Activated naive CD4-positive, alpha-beta T cell treated with anti-CD3 and anti-CD28 coated beads for 36 hours (primary cell): Measurements from ENCODE around the gene HGS. TPM values are rescaled to one million over a fixed set of nuclear protein-coding genes. Genes with fewer than 3 reads are reported as not detected.
A peak's percentile ranks its signal among the peaks of the same experiment; 100 is the strongest.

Source experiments
- CTCF ChIA-PET: fragments of 350-600 bp; sonication (Branson Sonifier 250); formaldehyde crosslinking; loops from one replicate; lab custom pipeline; 2021; ENCODE audit warnings: antibody characterized with exemption; lab: Charles Lee
- DNase-seq: peaks from one replicate; pipeline ENCODE4 v3.0.0-alpha.2; 2020
- H3K27ac Mint-ChIP-seq: one replicate; pipeline ENCODE4 v1.8.0; 2021; ENCODE audit warnings: mild to moderate bottlenecking, mixed read lengths
- H3K27me3 Mint-ChIP-seq: one replicate; pipeline ENCODE4 v1.8.0; 2021; ENCODE audit warnings: low read depth, mixed read lengths
- H3K36me3 Mint-ChIP-seq: one replicate; pipeline ENCODE4 v1.8.0; 2021; ENCODE audit warnings: low read depth, mixed read lengths
- H3K4me1 Mint-ChIP-seq: one replicate; pipeline ENCODE4 v1.8.0; 2021; ENCODE audit warnings: low read depth, mixed read lengths
- H3K4me3 Mint-ChIP-seq: one replicate; pipeline ENCODE4 v1.8.0; 2021; ENCODE audit warnings: mild to moderate bottlenecking, moderate library complexity, mixed read lengths
- H3K9me3 Mint-ChIP-seq: one replicate; pipeline ENCODE4 v1.8.0; 2021; ENCODE audit warnings: mixed read lengths
- intact Hi-C: fragments of 100-400 bp; cut with micrococcal nuclease; formaldehyde crosslinking; loops from one replicate; pipeline ENCODE4 v1.15.1; 2023
- total RNA-seq, 2 experiments: library from RNA; stranded (reverse); gene quantifications; one replicate each; pipeline ENCODE4 v1.2.3, GENCODE V29; 2021

HGS gene
- total RNA-seq, 2 experiments from 2014 or later: 87.1 to 109 TPM

- no peaks in the 10 kb centered on the region for H3K27me3 Mint-ChIP-seq
- DNase-seq: peak; percentile 91
- H3K36me3 Mint-ChIP-seq: peaks cover 42% of the 10 kb centered on the region
- H3K27ac Mint-ChIP-seq: peak within 1 kb of the TSS; percentile 88
- H3K9me3 Mint-ChIP-seq: no peaks in the 10 kb centered on the region
- peak within 1 kb of the TSS; percentile 95 for H3K4me3 Mint-ChIP-seq
- peaks cover 38% of the 10 kb centered on the region for H3K4me1 Mint-ChIP-seq
- CTCF ChIA-PET: interaction anchor here (1.3 to 1.4 kb wide), 2 partner anchors 20 to 27 kb away, joined by 3 to 5 read pairs; partner anchors contain the start of genes ARL16 and HGS
- intact Hi-C loops: loop anchor here (1.0 to 5.0 kb wide), 3 partner anchors 20 to 191 kb away; partner anchors contain the start of genes ACTG1, ARL16 and FAAP100
Observed at GRCh38 chr17:81702934-81703746, 19.3 kb downstream of the HGS start, which contains the start of gene MRPL12. Gene MRPL12, plus strand, starts transcription at chr17:81703367. Its CDS starts 135 bp downstream, at chr17:81703502.

GRCh38 chr17:81703747-81704654 is 20.2 kb downstream of the HGS start:
- DNase-seq: peak; percentile 31
- CTCF ChIA-PET: no interaction called here
- no peaks in the 10 kb centered on the region for H3K27me3 Mint-ChIP-seq
- intact Hi-C loops: loop anchor here (1.0 to 5.0 kb wide), 3 partner anchors 21 to 192 kb away; partner anchors contain the start of genes ACTG1, ARL16 and FAAP100
- no peaks in the 10 kb centered on the region for H3K9me3 Mint-ChIP-seq
- peak overlapping the region; percentile 77 for H3K4me3 Mint-ChIP-seq
- peak overlapping the region; percentile 77 for H3K27ac Mint-ChIP-seq
- peaks cover 42% of the 10 kb centered on the region for H3K36me3 Mint-ChIP-seq
- peaks cover 40% of the 10 kb centered on the region for H3K4me1 Mint-ChIP-seq

GRCh38 chr17:81705518-81706231 is 21.9 kb downstream of the HGS start:
- DNase-seq: no peak
- Mint-ChIP-seq H3K4me1 (peaks cover 49% of the 10 kb centered on the region), H3K9me3 (no peaks in the 10 kb centered on the region), H3K27me3 (no peaks in the 10 kb centered on the region), H3K27ac (peak overlapping the region; percentile 46), H3K4me3 (peak overlapping the region; percentile 34), H3K36me3 (peaks cover 43% of the 10 kb centered on the region)
- intact Hi-C loops: no loop called here
- CTCF ChIA-PET: no interaction called here

DNA sequence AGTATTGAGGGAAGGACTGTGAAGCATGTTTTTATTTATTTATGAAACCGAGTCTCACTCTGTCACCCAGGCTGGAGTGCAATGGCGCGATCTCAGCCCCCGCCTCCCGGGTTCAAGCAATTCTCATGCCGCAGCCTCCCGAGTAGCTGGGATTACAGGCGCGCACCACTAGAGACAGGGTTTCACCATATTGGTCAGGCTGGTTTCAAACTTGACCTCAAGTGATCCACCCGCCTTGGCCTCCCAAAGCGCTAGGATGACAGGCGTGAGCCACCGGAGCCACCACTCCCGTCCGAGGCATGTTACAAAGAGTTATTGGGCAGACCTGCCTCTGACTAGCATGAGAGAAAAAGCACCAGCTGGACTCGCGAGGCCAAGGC is 22.4 kb downstream of the HGS start:
- Mint-ChIP-seq H3K27ac (peak overlapping the region; percentile 46), H3K4me3 (peak overlapping the region; percentile 34), H3K4me1 (peaks cover 49% of the 10 kb centered on the region), H3K9me3 (no peaks in the 10 kb centered on the region), H3K27me3 (no peaks in the 10 kb centered on the region), H3K36me3 (peaks cover 42% of the 10 kb centered on the region)
- CTCF ChIA-PET: no interaction called here
- intact Hi-C loops: no loop called here
- no peak for DNase-seq

DNA sequence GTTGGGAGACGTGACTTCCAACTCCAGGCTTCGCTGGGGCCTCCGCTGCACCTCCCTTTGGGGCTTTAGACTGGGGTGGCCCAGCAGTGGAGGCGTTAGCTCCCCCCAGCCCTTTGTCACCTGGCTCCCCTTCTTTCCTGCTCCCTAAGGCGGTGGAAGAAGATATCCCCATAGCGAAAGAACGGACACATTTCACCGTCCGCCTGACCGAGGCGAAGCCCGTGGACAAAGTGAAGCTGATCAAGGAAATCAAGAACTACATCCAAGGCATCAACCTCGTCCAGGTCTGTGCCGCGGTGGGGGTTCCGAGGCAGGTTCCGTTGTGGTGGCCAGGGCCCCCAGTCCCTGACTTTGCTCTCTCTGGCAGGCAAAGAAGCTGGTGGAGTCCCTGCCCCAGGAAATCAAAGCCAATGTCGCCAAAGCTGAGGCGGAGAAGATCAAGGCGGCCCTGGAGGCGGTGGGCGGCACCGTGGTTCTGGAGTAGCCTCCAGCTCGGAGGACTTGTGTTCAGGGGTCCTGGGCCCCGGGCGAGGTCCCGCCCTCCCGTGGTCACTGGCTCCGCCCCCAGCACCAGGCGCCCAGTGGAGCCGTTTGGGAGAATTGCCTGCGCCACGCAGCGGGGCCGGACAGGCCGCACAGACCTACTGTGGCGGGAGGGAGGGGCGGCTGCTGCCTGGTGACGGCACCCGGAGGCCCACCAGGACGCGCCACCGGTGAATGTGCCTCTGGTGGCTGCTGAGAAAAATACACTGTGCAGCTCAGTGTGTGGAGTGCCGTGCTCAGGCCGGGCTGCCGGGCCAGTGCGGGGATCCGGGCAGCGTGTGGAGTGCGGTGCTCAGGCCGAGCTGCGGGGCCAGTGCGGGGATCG is 23.2 kb downstream of the HGS start:
- intact Hi-C loops: no loop called here
- Mint-ChIP-seq H3K4me1 (peaks cover 44% of the 10 kb centered on the region), H3K27ac (no peak overlapping the region), H3K27me3 (no peaks in the 10 kb centered on the region), H3K36me3 (peaks cover 38% of the 10 kb centered on the region), H3K4me3 (no peak overlapping the region), H3K9me3 (no peaks in the 10 kb centered on the region)
- CTCF ChIA-PET: no interaction called here
- DNase-seq: no peak

DNA sequence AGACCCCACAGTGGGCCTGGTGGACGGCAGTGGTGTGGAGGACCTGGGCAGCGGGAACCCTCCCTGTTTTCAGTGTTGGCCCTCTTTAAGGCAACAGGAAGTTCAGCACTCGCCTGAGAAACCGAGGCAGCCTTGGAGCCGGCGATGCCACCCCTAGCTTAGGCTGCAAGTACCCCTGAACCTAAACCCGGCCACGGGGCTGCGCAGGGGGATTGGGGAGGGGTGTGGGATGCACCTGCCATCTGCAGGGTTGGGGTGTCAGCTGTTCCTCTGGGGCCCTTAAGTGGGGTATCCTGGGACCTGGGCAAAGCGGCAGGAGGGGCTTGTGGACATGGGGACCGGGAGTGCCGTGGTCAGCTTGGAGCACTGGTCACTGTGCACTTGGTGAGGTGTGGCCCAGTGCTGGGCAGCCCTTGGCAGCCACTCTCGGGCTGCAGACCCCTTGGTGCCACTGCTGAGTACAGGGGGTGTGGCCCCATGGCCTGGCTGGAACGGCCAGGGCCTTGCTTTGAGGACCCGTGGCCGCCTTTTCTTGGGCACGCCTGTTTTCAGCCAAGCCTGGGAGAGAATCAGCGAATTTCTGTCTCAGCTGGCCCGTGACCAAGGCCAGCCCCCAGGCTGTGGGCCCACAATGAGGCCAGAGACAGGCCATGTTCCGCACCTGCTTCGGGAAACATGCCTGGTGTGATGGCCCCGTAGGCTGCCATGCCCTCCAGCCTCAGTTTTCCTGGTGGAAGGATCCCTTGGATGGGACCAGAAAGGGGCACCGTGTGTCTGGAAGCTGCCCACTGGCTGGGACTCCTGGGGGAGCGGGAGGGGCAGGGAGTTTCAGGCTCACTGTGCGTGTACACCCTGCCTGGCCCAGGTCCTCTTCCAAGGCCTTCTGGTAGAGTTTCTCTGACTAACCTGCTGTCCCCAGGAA is 24.2 kb downstream of the HGS start:
- CTCF ChIA-PET: interaction anchor here (1.4 kb wide), 1 partner anchor 107 kb away, joined by 3 read pairs; no protein-coding TSS in a partner anchor
- DNase-seq: no peak
- Mint-ChIP-seq H3K27ac (no peak overlapping the region), H3K27me3 (no peaks in the 10 kb centered on the region), H3K9me3 (no peaks in the 10 kb centered on the region), H3K4me3 (no peak overlapping the region), H3K4me1 (peaks cover 40% of the 10 kb centered on the region), H3K36me3 (peaks cover 32% of the 10 kb centered on the region)
- intact Hi-C loops: no loop called here

GRCh38 chr17:81708739-81709185 is 25.0 kb downstream of the HGS start:
- Mint-ChIP-seq H3K27ac (no peak overlapping the region), H3K36me3 (peaks cover 30% of the 10 kb centered on the region), H3K4me1 (peaks cover 44% of the 10 kb centered on the region), H3K27me3 (no peaks in the 10 kb centered on the region), H3K9me3 (no peaks in the 10 kb centered on the region), H3K4me3 (no peak overlapping the region)
- CTCF ChIA-PET: interaction anchor here (0.6 to 1.4 kb wide), 2 partner anchors 107 to 230 kb away, joined by 3 read pairs; no protein-coding TSS in a partner anchor
- no peak for DNase-seq
- intact Hi-C loops: no loop called here

GRCh38 chr17:81710514-81711308 is 26.9 kb downstream of the HGS start:
- no peaks in the 10 kb centered on the region for H3K9me3 Mint-ChIP-seq
- H3K27me3 Mint-ChIP-seq: no peaks in the 10 kb centered on the region
- H3K36me3 Mint-ChIP-seq: peaks cover 21% of the 10 kb centered on the region
- CTCF ChIA-PET: interaction anchor here (0.6 to 1.0 kb wide), 3 partner anchors 31 to 159 kb away, joined by 3 to 4 read pairs (median 4); no protein-coding TSS in a partner anchor
- peak overlapping the region; percentile 71 for H3K27ac Mint-ChIP-seq
- peak overlapping the region; percentile 73 for H3K4me3 Mint-ChIP-seq
- intact Hi-C loops: loop anchor here (1.0 to 5.0 kb wide), 2 partner anchors 27 to 162 kb away; partner anchors contain the start of genes ARHGDIA and ARL16
- H3K4me1 Mint-ChIP-seq: peaks cover 36% of the 10 kb centered on the region
- peak; percentile 47 for DNase-seq

DNA sequence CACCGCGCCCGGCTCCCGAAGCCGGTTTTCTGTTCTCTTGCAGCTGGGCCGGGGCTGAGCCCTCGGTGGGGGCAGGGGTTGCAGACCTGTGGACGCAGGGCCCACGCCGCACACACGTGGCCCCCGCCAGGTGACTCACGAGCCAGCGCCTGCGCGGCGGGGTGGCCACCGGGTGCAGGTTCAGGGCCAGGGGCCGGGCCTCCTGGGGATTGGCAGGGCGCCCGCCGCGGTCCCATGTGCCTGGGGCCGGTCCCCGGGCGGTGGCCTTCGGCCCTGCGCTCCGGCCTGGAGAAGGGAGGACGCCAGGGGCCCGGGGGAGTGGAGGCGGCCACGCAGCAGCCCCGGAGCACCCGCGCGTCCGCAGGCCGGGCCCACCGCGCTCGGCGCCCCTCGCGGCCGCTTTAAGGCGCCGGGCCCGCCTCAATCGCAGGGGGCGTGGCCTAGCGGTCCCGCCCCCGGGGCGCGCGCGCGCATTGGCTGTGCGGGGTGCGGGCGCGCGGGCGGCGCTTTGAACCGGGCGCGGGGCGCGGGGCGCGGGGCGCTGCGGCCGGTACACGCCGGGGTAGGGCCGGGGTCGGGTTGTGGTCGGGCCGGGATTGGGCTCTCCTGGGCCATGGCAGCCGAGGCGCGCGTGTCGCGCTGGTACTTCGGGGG is 28.1 kb downstream of the HGS start, which contains the start of gene SLC25A10:
Gene SLC25A10 (plus strand): TSS at position 471 of the 654 bp plus-strand sequence. CDS start 143 bp downstream, at position 614.
- DNase-seq: peak; percentile 83
- peak within 1 kb of the TSS; percentile 71 for H3K27ac Mint-ChIP-seq
- CTCF ChIA-PET: no interaction called here
- peak within 1 kb of the TSS; percentile 79 for H3K4me3 Mint-ChIP-seq
- H3K27me3 Mint-ChIP-seq: no peaks in the 10 kb centered on the region
- no peaks in the 10 kb centered on the region for H3K9me3 Mint-ChIP-seq
- peaks cover 32% of the 10 kb centered on the region for H3K4me1 Mint-ChIP-seq
- intact Hi-C loops: loop anchor here (1.0 to 5.0 kb wide), 2 partner anchors 29 to 160 kb away; partner anchors contain the start of genes ARHGDIA and ARL16
- H3K36me3 Mint-ChIP-seq: peaks cover 10% of the 10 kb centered on the region
